GM12892 (cell line): ENCODE data around the gene COL13A1.

Experiments
- POLR2A ChIP-seq: IDR thresholded peaks from 2 replicates; pipeline ENCODE4 v1.6.1; 2011; ENCODE audit warnings: low read depth, low read length, control low read depth
- POLR2AphosphoS5 ChIP-seq: IDR thresholded peaks from 2 replicates; pipeline ENCODE4 v1.6.1; 2011; ENCODE audit warnings: low read depth, low read length, control low read depth
- TAF1 ChIP-seq: IDR thresholded peaks from 2 replicates; pipeline ENCODE4 v1.6.1; 2011; ENCODE audit warnings: low read depth, mild to moderate bottlenecking, control low read depth, low read length, borderline replicate concordance

- TF ChIP-seq TAF1 (no peak), POLR2A (no peak), POLR2AphosphoS5 (no peak)
These were observed 152.1 kb downstream of the COL13A1 start for GRCh38 chr10:69953851-69954250.
